Sigmoid colon (tissue), 4 donors: ENCODE measurements around the gene TYMP.
A peak's percentile ranks its signal among the peaks of the same experiment; 100 is the strongest.

Source experiments
- CTCF ChIP-seq, 4 experiments: fragments of 450-650 bp in 3 of 4; fragments of 200-600 bp in 1 of 4; IDR thresholded peaks; one replicate each; pipeline ENCODE4 v1.5.1; 2016 to 2019; ENCODE audit warnings: antibody characterized with exemption in 4 of 4, mild to moderate bottlenecking in 3 of 4, moderate library complexity in 2 of 4
- EP300 ChIP-seq, 4 donors: sonication (generic); formaldehyde crosslinking; IDR thresholded peaks; one replicate each; pipeline ENCODE4 v1.6.1; 2017; ENCODE audit warnings: antibody characterized with exemption in 4 of 4
- POLR2A ChIP-seq, 2 donors: fragments of 450-650 bp; IDR thresholded peaks; one replicate each; pipeline ENCODE4 v1.6.1; 2016; ENCODE audit warnings: antibody characterized with exemption in 2 of 2, mild to moderate bottlenecking in 2 of 2, moderate library complexity in 2 of 2
- POLR2AphosphoS5 ChIP-seq, 4 donors: sonication (generic); formaldehyde crosslinking; IDR thresholded peaks; one replicate each; pipeline ENCODE4 v1.6.1; 2017; ENCODE audit warnings: antibody characterized with exemption in 4 of 4

GRCh38 chr22:50531546-50531961, 1.7 kb upstream of the TYMP start:
- TF ChIP-seq CTCF (IDR thresholded peaks at IDR 0.05) (no peak), POLR2A (IDR thresholded peaks at IDR 0.05) (no peak), EP300 (IDR thresholded peaks at IDR 0.05) (no peak), POLR2AphosphoS5 (IDR thresholded peaks at IDR 0.05) (peak in 1 of 4 donors; percentile 5)
